GM12801 (cell line): ENCODE results near the gene LENG1.

Source experiments
- CTCF ChIP-seq: IDR thresholded peaks from one replicate; pipeline ENCODE4 v1.5.1; 2011; ENCODE audit warnings: control low read depth; ENCODE audit not compliant: insufficient read length; ENCODE audit errors: extremely low read depth

The LENG1 gene

GRCh38 chr19:54115109-54116063 is 44.1 kb downstream of the LENG1 start, which contains the start of the genes PRPF31 and TFPT:
Gene PRPF31 (plus strand): TSS chr19:54115754. CDS start chr19:54118279, 2,525 bp downstream.
Gene TFPT (minus strand): TSS chr19:54115657. CDS start chr19:54115269, 388 bp downstream.
- no peak for TF ChIP-seq CTCF

DNA sequence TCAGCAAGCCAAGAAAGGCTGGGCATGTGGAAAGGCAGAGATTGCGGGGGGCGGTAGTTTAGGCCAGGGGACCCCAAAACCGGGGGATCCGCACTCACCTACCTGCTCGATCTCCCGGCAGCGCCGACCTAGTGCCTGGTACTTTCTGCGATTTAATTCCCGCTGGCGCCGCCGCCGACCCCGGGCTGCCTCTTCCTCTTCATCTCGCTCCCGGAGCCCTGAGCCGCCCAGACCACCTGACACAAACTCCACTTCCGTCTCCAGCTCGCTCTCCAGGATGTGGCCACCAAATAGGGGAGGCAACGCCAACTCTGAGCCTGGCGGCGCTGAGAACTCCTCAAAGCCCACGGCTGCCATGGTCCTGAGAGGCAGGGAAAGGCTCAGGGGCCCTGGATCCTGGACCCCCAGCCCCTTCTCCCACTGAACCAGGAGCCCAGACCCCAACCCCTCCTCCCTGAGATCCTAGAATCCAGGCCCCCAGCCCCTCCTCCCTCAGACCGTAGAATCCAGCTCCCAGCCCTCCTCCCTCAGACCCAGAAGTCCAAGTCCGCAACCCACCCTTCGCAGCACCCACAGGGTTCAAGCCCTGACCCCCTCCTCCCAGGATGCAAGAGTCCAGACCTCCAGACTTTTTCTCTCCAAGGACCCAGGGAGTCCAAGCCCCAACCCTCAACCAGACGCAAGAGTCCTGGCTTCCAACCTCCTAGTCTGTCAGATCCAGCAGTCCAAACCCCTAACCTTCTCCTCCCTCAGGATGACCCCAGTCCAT is 45.0 kb downstream of the LENG1 start:
- TF ChIP-seq CTCF: no peak

DNA sequence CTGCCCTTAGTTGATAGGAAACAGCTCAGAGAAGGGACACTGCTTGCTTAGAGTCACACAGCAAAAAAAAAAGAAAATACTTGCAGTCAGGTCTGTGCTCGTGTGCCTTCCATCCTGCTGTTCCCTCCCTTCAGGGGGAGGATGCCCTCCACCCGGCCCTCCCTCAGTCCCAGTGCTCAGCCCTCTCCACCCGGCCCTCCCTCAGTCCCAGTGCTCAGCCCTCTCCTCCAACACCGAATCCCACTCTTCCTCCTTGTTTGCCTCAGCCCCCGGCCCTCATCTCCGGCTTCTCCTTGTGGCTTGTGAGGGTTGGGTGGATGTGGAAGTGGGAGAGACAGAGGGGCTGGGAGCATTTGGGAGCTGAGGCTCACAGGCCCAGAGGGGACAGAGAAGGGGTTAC is 49.9 kb downstream of the LENG1 start:
- TF ChIP-seq CTCF: no peak

GRCh38 chr19:54108496-54108895 is 51.0 kb downstream of the LENG1 start:
- no peak for TF ChIP-seq CTCF

DNA sequence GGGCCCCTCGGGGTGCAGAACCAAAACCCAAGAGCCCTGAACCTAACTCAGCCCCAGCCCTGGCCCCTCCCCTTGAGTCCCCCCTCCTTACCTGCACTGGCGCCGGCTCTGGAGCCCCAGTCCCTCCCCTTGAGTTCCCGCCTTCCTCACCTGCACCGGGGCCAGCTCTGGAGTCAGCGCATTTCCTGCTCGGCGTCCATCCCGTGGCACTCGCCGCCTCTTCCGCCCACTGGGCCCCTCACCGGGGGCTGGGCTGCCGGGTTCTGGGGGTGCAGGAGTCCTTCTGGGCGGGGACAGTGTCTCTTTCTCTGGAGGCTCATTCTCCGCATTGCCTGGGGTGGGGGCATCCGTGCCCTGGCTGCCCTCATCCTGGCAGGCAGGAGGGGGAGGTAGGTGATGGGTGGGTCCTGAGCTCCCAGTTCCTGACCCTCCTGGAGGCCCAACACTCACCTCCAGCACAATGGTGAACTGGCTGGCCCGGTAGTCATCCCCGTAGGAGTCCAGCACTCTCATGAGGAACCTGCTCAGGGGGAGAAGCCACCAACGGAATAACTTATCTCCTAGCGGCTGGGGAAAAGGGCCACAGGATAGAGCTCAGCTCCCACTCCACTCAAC is 51.5 kb downstream of the LENG1 start:
- no peak for TF ChIP-seq CTCF

- TF ChIP-seq CTCF: no peak
Observed at GRCh38 chr19:54106716-54107115, 52.8 kb downstream of the LENG1 start.

DNA sequence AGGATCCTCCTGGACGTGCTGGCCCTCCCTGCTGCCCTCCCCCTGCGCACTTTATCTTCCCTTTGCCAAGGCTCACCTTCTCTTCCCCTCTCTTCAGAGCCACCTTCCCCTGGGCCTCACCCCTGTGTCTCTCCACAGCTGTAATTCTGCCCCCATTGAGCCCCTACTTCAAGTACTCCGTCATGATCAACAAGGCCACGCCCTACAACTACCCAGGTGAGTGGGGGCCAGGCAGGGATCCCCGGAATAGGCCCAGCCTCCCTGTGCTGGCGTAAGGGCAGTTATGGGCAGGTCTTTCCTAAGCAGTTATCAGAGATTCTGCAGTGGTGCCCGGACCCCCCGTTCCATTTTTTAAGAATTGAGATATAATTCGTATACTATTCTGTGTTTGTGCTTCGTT is 53.7 kb downstream of the LENG1 start:
- TF ChIP-seq CTCF: no peak
